ENCODE measurements around the gene VAV2. TPM values are rescaled to one million over a fixed set of nuclear protein-coding genes. Genes with fewer than 3 reads are reported as not detected.
A peak's percentile ranks its signal among the peaks of the same experiment; 100 is the strongest.

VAV2 gene
- polyA plus RNA-seq, 1 experiment: 9.0 TPM

DNA sequence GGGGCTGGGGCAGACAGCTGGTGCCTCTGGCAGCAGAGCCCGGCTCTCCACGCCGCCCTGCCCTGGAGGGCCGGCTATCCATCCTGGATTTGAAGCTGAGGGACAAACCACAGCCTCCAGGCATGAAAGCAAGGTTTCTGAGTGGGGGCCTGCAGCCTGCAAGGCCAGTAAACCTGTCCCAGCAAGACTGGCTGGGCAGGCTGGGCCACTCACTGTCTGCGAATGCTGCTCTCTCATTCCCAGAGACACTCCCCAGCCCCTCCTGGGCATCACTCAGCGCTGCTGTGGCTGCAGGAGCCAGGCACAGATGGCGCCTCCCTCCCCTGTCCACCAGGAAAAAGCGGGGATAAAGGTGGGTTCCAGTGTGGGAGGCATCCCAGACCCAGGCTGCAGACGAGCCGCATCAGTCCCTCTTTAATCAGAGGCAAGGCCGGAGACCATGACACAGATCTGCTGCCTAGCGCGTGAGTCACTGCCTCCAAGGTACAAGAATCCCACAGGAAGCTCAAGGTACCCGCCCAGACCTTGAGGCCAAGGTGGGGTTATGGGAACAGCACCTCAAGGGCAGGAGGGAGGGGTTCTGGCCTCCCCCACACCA lies 118.0 kb downstream of the VAV2 start:
- no peaks in the 10 kb centered on the region for H3K27me3 ChIP-seq (ENCODE audit: control insufficient read depth, insufficient read depth, low read length)
- no peak overlapping the region for H3K4me3 ChIP-seq (ENCODE audit: low read depth, low read length)
- H3K27ac ChIP-seq (ENCODE audit: low read depth, low read length): peak overlapping the region; percentile 47
- CTCF ChIA-PET: no interaction called here
- TF ChIP-seq, protein P1, sequence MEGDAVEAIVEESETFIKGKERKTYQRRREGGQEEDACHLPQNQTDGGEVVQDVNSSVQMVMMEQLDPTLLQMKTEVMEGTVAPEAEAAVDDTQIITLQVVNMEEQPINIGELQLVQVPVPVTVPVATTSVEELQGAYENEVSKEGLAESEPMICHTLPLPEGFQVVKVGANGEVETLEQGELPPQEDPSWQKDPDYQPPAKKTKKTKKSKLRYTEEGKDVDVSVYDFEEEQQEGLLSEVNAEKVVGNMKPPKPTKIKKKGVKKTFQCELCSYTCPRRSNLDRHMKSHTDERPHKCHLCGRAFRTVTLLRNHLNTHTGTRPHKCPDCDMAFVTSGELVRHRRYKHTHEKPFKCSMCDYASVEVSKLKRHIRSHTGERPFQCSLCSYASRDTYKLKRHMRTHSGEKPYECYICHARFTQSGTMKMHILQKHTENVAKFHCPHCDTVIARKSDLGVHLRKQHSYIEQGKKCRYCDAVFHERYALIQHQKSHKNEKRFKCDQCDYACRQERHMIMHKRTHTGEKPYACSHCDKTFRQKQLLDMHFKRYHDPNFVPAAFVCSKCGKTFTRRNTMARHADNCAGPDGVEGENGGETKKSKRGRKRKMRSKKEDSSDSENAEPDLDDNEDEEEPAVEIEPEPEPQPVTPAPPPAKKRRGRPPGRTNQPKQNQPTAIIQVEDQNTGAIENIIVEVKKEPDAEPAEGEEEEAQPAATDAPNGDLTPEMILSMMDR (IDR thresholded peaks at IDR 0.05; ENCODE audit: low read depth, low read length): no peak
- POLR2A ChIA-PET: no interaction called here
- no peaks in the 10 kb centered on the region; the same call in 1 of the 2 replicates for H3K9me3 ChIP-seq (ENCODE audit: control insufficient read depth, insufficient read depth, low read length)
- DNase-seq (ENCODE audit: low read depth, low spot score): no peak

DNA sequence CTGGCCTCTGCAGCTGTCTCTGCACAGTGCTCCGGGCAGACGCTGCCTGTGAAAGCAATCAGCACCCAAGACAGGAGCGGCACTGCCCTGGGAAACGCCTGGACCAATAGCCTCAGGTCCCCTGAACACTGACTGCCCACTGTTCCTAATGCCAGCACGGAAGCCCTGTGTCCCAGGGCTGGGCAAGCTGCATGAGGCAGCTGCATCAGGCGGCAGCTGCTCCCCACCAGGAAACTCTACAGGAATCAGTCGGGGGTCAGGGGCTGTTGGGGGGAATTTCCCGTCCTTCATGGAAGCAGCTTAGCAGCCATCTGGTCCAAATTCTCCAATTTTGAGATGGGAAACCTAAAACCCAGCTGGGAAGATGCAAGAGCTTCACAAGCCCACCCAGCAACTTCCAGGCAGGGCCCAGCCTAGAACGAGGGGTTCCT lies 118.6 kb downstream of the VAV2 start:
- Histone ChIP-seq H3K9me3 (ENCODE audit: control insufficient read depth, insufficient read depth, low read length) (no peaks in the 10 kb centered on the region; the same call in 1 of the 2 replicates), H3K27ac (ENCODE audit: low read depth, low read length) (peak overlapping the region; percentile 31), H3K27me3 (ENCODE audit: control insufficient read depth, insufficient read depth, low read length) (no peaks in the 10 kb centered on the region), H3K4me3 (ENCODE audit: low read depth, low read length) (no peak overlapping the region)
- TF ChIP-seq, protein P1 (IDR thresholded peaks at IDR 0.05; ENCODE audit: low read depth, low read length): no peak
- DNase-seq (ENCODE audit: low read depth, low spot score): no peak
- ChIA-PET POLR2A (interaction anchor here (0.5 kb wide), 1 partner anchor 20 kb away, joined by 4 read pairs; no protein-coding TSS in a partner anchor), CTCF (no interaction called here)

DNA sequence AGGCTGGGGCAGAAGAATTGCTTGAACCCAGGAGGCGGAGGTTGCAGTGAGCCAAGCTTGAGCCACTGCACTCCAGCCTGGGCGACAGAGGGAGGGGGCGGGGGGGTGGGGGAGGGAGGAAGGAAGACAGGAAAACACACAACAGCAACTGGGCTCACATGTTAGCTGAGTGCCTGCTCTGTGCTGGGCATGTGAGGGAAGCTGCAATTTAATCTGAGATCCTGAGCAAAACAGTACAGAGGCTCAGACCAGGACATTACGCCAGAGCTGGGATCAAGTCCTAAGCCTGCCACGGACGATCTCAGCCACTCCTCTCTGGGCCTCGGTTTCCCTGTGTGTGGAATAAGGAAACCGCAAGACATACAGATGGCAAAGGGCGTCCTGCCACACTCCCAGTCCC lies 119.1 kb downstream of the VAV2 start:
- H3K27ac ChIP-seq (ENCODE audit: low read depth, low read length): peak overlapping the region; percentile 31
- CTCF ChIA-PET: no interaction called here
- H3K9me3 ChIP-seq (ENCODE audit: control insufficient read depth, insufficient read depth, low read length): no peaks in the 10 kb centered on the region; the same call in 1 of the 2 replicates
- H3K4me3 ChIP-seq (ENCODE audit: low read depth, low read length): no peak overlapping the region
- POLR2A ChIA-PET: no interaction called here
- DNase-seq (ENCODE audit: low read depth, low spot score): no peak
- TF ChIP-seq, protein P1 (IDR thresholded peaks at IDR 0.05; ENCODE audit: low read depth, low read length): no peak
- H3K27me3 ChIP-seq (ENCODE audit: control insufficient read depth, insufficient read depth, low read length): no peaks in the 10 kb centered on the region

DNA sequence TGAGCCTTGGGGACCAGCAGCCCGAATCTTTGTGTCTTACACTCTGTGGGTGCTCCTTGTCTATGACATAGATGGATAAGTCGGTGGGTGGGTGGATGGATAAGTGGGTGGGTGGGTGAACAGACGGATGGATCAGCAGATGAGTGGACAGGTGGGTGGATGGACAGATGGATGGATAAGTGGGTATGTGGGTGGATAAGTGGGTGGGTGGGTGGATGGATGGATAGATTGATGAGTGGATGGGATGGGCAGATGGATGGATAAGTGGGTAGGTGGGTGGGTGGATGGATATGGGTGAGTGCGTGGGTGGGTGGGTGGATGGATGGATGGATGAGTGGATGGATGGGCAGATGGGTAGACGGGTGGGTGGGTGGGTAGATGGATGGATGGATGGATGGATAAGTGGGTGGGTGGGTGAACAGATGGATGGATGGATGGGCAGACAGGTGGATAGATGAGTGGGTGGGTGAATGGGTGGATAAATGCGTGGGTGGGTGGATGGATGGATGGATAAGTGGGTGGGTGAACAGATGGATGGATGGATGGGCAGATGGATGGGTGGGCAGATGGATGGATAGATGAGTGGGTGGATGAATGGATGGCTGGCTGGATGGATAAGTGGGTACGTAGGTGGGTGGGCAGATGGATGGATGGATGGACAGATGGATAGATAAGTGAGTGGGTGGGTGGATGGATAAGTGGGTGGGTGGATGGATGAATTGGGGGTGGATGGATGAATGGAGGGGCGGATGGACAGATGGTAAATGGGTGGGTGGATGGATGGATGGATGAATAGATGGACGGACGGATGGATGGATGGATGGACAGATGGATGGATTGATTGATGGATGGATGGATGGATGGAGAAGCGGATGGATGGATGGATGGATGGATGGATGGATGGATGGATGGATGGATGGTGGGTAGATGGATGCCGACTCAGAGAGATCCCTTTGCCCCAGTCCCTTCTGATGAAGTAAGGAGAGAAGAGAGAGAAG lies 121.2 kb downstream of the VAV2 start:
- ChIA-PET CTCF (no interaction called here), POLR2A (no interaction called here)
- Histone ChIP-seq H3K9me3 (ENCODE audit: control insufficient read depth, insufficient read depth, low read length) (peaks cover 10% of the 10 kb centered on the region), H3K27ac (ENCODE audit: low read depth, low read length) (no peak overlapping the region), H3K27me3 (ENCODE audit: control insufficient read depth, insufficient read depth, low read length) (no peaks in the 10 kb centered on the region), H3K4me3 (ENCODE audit: low read depth, low read length) (no peak overlapping the region)
- DNase-seq (ENCODE audit: low read depth, low spot score): no peak
- TF ChIP-seq, protein P1 (IDR thresholded peaks at IDR 0.05; ENCODE audit: low read depth, low read length): no peak
